Naive B cell (primary cell): ENCODE results near the gene CYTH1. TPM values are rescaled to one million over a fixed set of nuclear protein-coding genes. Genes with fewer than 3 reads are reported as not detected.

ENCODE experiments used
- ATAC-seq, 2 donors: fragments of 150-1000 bp; cut with Tn5 transposase; 2 replicates each; pipeline ENCODE4 v1.10.0; 2021; ENCODE audit warnings: low read depth in 2 of 2, mild to moderate bottlenecking in 2 of 2, moderate library complexity in 2 of 2
- DNase-seq: peaks from one replicate; pipeline ENCODE4 v3.0.0; 2022
- H3K27ac Mint-ChIP-seq, 6 donors: one replicate each; pipeline ENCODE4 v1.8.0; 2020 to 2022; ENCODE audit warnings: mild to moderate bottlenecking in 6 of 6, mixed read lengths in 6 of 6, moderate library complexity in 5 of 6, inconsistent platforms in 2 of 6
- H3K27me3 Mint-ChIP-seq, 3 donors: one replicate each; pipeline ENCODE4 v1.8.0; 2021 to 2022; ENCODE audit warnings: mixed read lengths in 3 of 3, mild to moderate bottlenecking in 1 of 3
- H3K36me3 Mint-ChIP-seq, 2 donors: one replicate each; pipeline ENCODE4 v1.8.0; 2020 to 2022; ENCODE audit warnings: mixed read lengths in 2 of 2, inconsistent platforms in 1 of 2, mild to moderate bottlenecking in 1 of 2
- H3K4me1 Mint-ChIP-seq, 3 donors: one replicate each; pipeline ENCODE4 v1.8.0; 2020 to 2022; ENCODE audit warnings: mixed read lengths in 3 of 3, inconsistent platforms in 1 of 3, mild to moderate bottlenecking in 1 of 3, moderate library complexity in 1 of 3
- H3K4me3 Mint-ChIP-seq, 8 donors: one replicate each; pipeline ENCODE4 v1.8.0; 2020 to 2022; ENCODE audit warnings: mild to moderate bottlenecking in 8 of 8, mixed read lengths in 8 of 8, moderate library complexity in 8 of 8, inconsistent platforms in 2 of 8
- H3K9me3 Mint-ChIP-seq, 7 donors: one replicate each; pipeline ENCODE4 v1.8.0; 2020 to 2022; ENCODE audit warnings: mixed read lengths in 7 of 7, mild to moderate bottlenecking in 5 of 7, inconsistent platforms in 2 of 7, moderate library complexity in 1 of 7
- polyA plus RNA-seq, 6 donors: library from polyadenylated mRNA; unstranded; fragments of 300-500 nt; fragmentation: Illumina TruSeq; gene quantifications; one replicate each; pipeline ENCODE4 v1.2.3, GENCODE V29; 2021; ENCODE audit warnings: low read depth in 6 of 6

The CYTH1 gene
- polyA plus RNA-seq, 6 donors from 2014 or later = 165 to 235 (median 190) TPM

- Mint-ChIP-seq H3K4me1 (peaks cover 14 to 30% (median 23%) of the 10 kb centered on the region in 3 donors), H3K36me3 (peaks cover 29 to 52% of the 10 kb centered on the region in 2 donors), H3K27ac (peak overlapping the region in 4 of 6 donors; percentile 37 to 83 (median 78)), H3K4me3 (no peak overlapping the region), H3K27me3 (no peaks in the 10 kb centered on the region), H3K9me3 (no peaks in the 10 kb centered on the region)
- no peak for ATAC-seq
- DNase-seq = no peak
Measured at GRCh38 chr17:78819806-78820792, 38.0 kb upstream of the CYTH1 start.

- ATAC-seq = no peak
- peaks cover 14 to 25% (median 23%) of the 10 kb centered on the region in 3 donors for H3K4me1 Mint-ChIP-seq
- DNase-seq = no peak
- H3K27ac Mint-ChIP-seq = peak overlapping the region; percentile 76 to 92 (median 88)
- no peaks in the 10 kb centered on the region for H3K27me3 Mint-ChIP-seq
- H3K36me3 Mint-ChIP-seq = peaks cover 23 to 45% of the 10 kb centered on the region in 2 donors
- H3K9me3 Mint-ChIP-seq = no peaks in the 10 kb centered on the region
- peak overlapping the region in 3 of 8 donors; percentile 0 to 25 (median 5) for H3K4me3 Mint-ChIP-seq
Measured at GRCh38 chr17:78819402-78819801, 37.3 kb upstream of the CYTH1 start.

- no peaks in the 10 kb centered on the region for H3K9me3 Mint-ChIP-seq
- DNase-seq = peak; percentile 32
- H3K36me3 Mint-ChIP-seq = peaks cover 27 to 41% of the 10 kb centered on the region in 2 donors
- peaks cover 14 to 25% (median 19%) of the 10 kb centered on the region in 3 donors for H3K4me1 Mint-ChIP-seq
- peak overlapping the region in 6 of 8 donors; percentile 0 to 48 (median 18) for H3K4me3 Mint-ChIP-seq
- H3K27ac Mint-ChIP-seq = peak overlapping the region; percentile 76 to 92 (median 88)
- peak; percentile 80 to 85 for ATAC-seq
- no peaks in the 10 kb centered on the region for H3K27me3 Mint-ChIP-seq
Measured at GRCh38 chr17:78818932-78819331, 36.9 kb upstream of the CYTH1 start.

GRCh38 chr17:78818152-78818846 lies 36.2 kb upstream of the CYTH1 start:
- H3K27me3 Mint-ChIP-seq = no peaks in the 10 kb centered on the region
- peak overlapping the region in 3 of 8 donors; percentile 0 to 25 (median 18) for H3K4me3 Mint-ChIP-seq
- no peaks in the 10 kb centered on the region for H3K9me3 Mint-ChIP-seq
- H3K4me1 Mint-ChIP-seq = peaks cover 14 to 22% (median 15%) of the 10 kb centered on the region in 3 donors
- H3K36me3 Mint-ChIP-seq = peaks cover 31 to 34% of the 10 kb centered on the region in 2 donors
- H3K27ac Mint-ChIP-seq = peak overlapping the region in 5 of 6 donors; percentile 42 to 89 (median 78)
- ATAC-seq = no peak
- no peak for DNase-seq

- Mint-ChIP-seq H3K27me3 (no peaks in the 10 kb centered on the region), H3K4me3 (no peak overlapping the region), H3K36me3 (peaks cover 26 to 38% of the 10 kb centered on the region in 2 donors), H3K27ac (peak overlapping the region in 1 of 6 donors; percentile 51), H3K9me3 (no peaks in the 10 kb centered on the region), H3K4me1 (peaks cover 11 to 14% (median 14%) of the 10 kb centered on the region in 3 donors)
- DNase-seq (no peak), ATAC-seq (no peak)
Measured at GRCh38 chr17:78817123-78817522, 35.0 kb upstream of the CYTH1 start.

GRCh38 chr17:78815696-78816095 lies 33.6 kb upstream of the CYTH1 start:
- no peaks in the 10 kb centered on the region for H3K9me3 Mint-ChIP-seq
- ATAC-seq (no peak), DNase-seq (no peak)
- H3K27ac Mint-ChIP-seq = no peak overlapping the region
- H3K4me1 Mint-ChIP-seq = peaks cover 11 to 14% (median 14%) of the 10 kb centered on the region in 3 donors
- peaks cover 26 to 38% of the 10 kb centered on the region in 2 donors for H3K36me3 Mint-ChIP-seq
- no peak overlapping the region for H3K4me3 Mint-ChIP-seq
- H3K27me3 Mint-ChIP-seq = no peaks in the 10 kb centered on the region

- H3K27ac Mint-ChIP-seq = peak overlapping the region in 1 of 6 donors; percentile 53
- peaks cover 17 to 36% of the 10 kb centered on the region in 2 donors for H3K36me3 Mint-ChIP-seq
- H3K4me3 Mint-ChIP-seq = no peak overlapping the region
- no peak for DNase-seq
- H3K4me1 Mint-ChIP-seq = no peaks in the 10 kb centered on the region
- H3K27me3 Mint-ChIP-seq = no peaks in the 10 kb centered on the region
- no peak for ATAC-seq
- no peaks in the 10 kb centered on the region for H3K9me3 Mint-ChIP-seq
Measured at GRCh38 chr17:78812855-78813254, 30.8 kb upstream of the CYTH1 start.

- no peaks in the 10 kb centered on the region for H3K9me3 Mint-ChIP-seq
- H3K4me3 Mint-ChIP-seq = peak overlapping the region in 1 of 8 donors; percentile 42
- peak overlapping the region in 1 of 6 donors; percentile 69 for H3K27ac Mint-ChIP-seq
- no peaks in the 10 kb centered on the region for H3K27me3 Mint-ChIP-seq
- peaks cover 28 to 34% of the 10 kb centered on the region in 2 donors for H3K36me3 Mint-ChIP-seq
- no peak for DNase-seq
- peaks cover 13 to 33% (median 16%) of the 10 kb centered on the region in 3 donors for H3K4me1 Mint-ChIP-seq
- no peak for ATAC-seq
Measured at GRCh38 chr17:78808163-78808562, 26.1 kb upstream of the CYTH1 start.

GRCh38 chr17:78806451-78806850 lies 24.4 kb upstream of the CYTH1 start:
- peak; percentile 71 to 74 for ATAC-seq
- Mint-ChIP-seq H3K9me3 (no peaks in the 10 kb centered on the region), H3K4me3 (peak overlapping the region in 5 of 8 donors; percentile 28 to 87 (median 66)), H3K36me3 (peaks cover 23 to 37% of the 10 kb centered on the region in 2 donors), H3K27ac (peak overlapping the region; percentile 85 to 96 (median 92)), H3K27me3 (no peaks in the 10 kb centered on the region), H3K4me1 (peaks cover 13 to 33% (median 16%) of the 10 kb centered on the region in 3 donors)
- peak; percentile 74 for DNase-seq

- Mint-ChIP-seq H3K27ac (peak overlapping the region in 5 of 6 donors; percentile 26 to 94 (median 85)), H3K4me3 (peak overlapping the region in 2 of 8 donors; percentile 55 to 56), H3K4me1 (peaks cover 16 to 33% (median 20%) of the 10 kb centered on the region in 3 donors), H3K27me3 (no peaks in the 10 kb centered on the region), H3K9me3 (no peaks in the 10 kb centered on the region), H3K36me3 (peaks cover 19 to 37% of the 10 kb centered on the region in 2 donors)
- ATAC-seq = no peak
- DNase-seq = no peak
Measured at GRCh38 chr17:78805301-78805700, 23.2 kb upstream of the CYTH1 start.

GRCh38 chr17:78804777-78805176 lies 22.7 kb upstream of the CYTH1 start:
- no peaks in the 10 kb centered on the region for H3K9me3 Mint-ChIP-seq
- peak overlapping the region in 2 of 8 donors; percentile 24 to 67 for H3K4me3 Mint-ChIP-seq
- peak overlapping the region in 4 of 6 donors; percentile 50 to 85 (median 77) for H3K27ac Mint-ChIP-seq
- no peaks in the 10 kb centered on the region for H3K27me3 Mint-ChIP-seq
- ATAC-seq = no peak
- peaks cover 18 to 37% (median 21%) of the 10 kb centered on the region in 3 donors for H3K4me1 Mint-ChIP-seq
- DNase-seq = no peak
- peaks cover 16 to 37% of the 10 kb centered on the region in 2 donors for H3K36me3 Mint-ChIP-seq

- peak overlapping the region in 3 of 8 donors; percentile 5 to 67 (median 37) for H3K4me3 Mint-ChIP-seq
- no peaks in the 10 kb centered on the region for H3K9me3 Mint-ChIP-seq
- peaks cover 21 to 38% of the 10 kb centered on the region in 2 donors for H3K36me3 Mint-ChIP-seq
- peak overlapping the region in 3 of 6 donors; percentile 41 to 66 (median 49) for H3K27ac Mint-ChIP-seq
- peaks cover 24 to 47% (median 29%) of the 10 kb centered on the region in 3 donors for H3K4me1 Mint-ChIP-seq
- DNase-seq = no peak
- no peaks in the 10 kb centered on the region for H3K27me3 Mint-ChIP-seq
- ATAC-seq = no peak
Measured at GRCh38 chr17:78803186-78803845, 21.2 kb upstream of the CYTH1 start.
